Lower leg skin (tissue), 4 donors: Measurements from ENCODE around the gene DDX42. TPM values are rescaled to one million over a fixed set of nuclear protein-coding genes. Genes with fewer than 3 reads are reported as not detected.
A peak's percentile ranks its signal among the peaks of the same experiment; 100 is the strongest.

Source experiments
- DNase-seq, 2 donors: peaks; one replicate each; pipeline ENCODE4 v3.0.0-alpha.2; 2019; ENCODE audit warnings: low spot score in 2 of 2
- H3K4me3 ChIP-seq: fragments of 200-600 bp; sonication (generic); 2 replicates; pipeline ENCODE4 v1.5.1; 2017; ENCODE audit warnings: mild to moderate bottlenecking, low read depth; ENCODE audit not compliant: poor library complexity, severe bottlenecking
- CTCF ChIP-seq, 3 donors: fragments of 450-650 bp; IDR thresholded peaks; one replicate each; pipeline ENCODE4 v1.5.1; 2016; ENCODE audit warnings: antibody characterized with exemption in 3 of 3, mild to moderate bottlenecking in 3 of 3, moderate library complexity in 2 of 3
- POLR2A ChIP-seq, 2 donors: fragments of 450-650 bp; IDR thresholded peaks; one replicate each; pipeline ENCODE4 v1.6.1; 2016 to 2017; ENCODE audit warnings: antibody characterized with exemption in 2 of 2, mild to moderate bottlenecking in 1 of 2, moderate library complexity in 1 of 2
- WGBS, 2 donors: methylation state at CpG; one replicate each; pipeline ENCODE4 v1.1.5; 2018; 5-methylcytosine and 5-hydroxymethylcytosine counted together
- intact Hi-C: fragments of 100-400 bp; cut with DNase I; formaldehyde crosslinking; loops from one replicate; pipeline ENCODE4 v1.15.0; 2023; ENCODE audit warnings: low total_unique reads
- total RNA-seq, 4 donors: library from RNA; depleted of rRNA; stranded (reverse); fragments of >200 nt; gene quantifications; one replicate each; pipeline ENCODE4 v1.1.0, GENCODE V29; 2016

Gene DDX42
- total RNA-seq, 4 donors from 2014 or later = 59.1 to 87.4 (median 64.0) TPM

- TF ChIP-seq POLR2A (IDR thresholded peaks at IDR 0.05) = no peak
- no peak for TF ChIP-seq CTCF (IDR thresholded peaks at IDR 0.05)
- 90 to 91% methylated on average over 7 of the region's 7 CpGs for WGBS, 2 donors
- no peak overlapping the region for H3K4me3 ChIP-seq
- no peak for DNase-seq
- intact Hi-C loops = no loop called here
Measured at GRCh38 chr17:63768433-63768832, 5.5 kb upstream of the DDX42 start.

GRCh38 chr17:63772801-63773271 is 1.1 kb upstream of the DDX42 start:
- DNase-seq = no peak
- intact Hi-C loops = no loop called here
- peak overlapping the region; percentile 74 for H3K4me3 ChIP-seq
- WGBS, 2 donors = 3 to 5% methylated on average over 7 of the region's 7 CpGs
- TF ChIP-seq CTCF (IDR thresholded peaks at IDR 0.05) (no peak), POLR2A (IDR thresholded peaks at IDR 0.05) (no peak)

GRCh38 chr17:63773272-63774140 is 464 bp upstream of the DDX42 start, which contains the start of gene CCDC47:
TSS of gene CCDC47 (minus strand) at chr17:63773597. CDS start at chr17:63766175, 7,422 bp downstream.
- WGBS, 2 donors = 0 to 1% methylated on average over 62 to 66 of the region's 74 CpGs
- DNase-seq = peak; percentile 99 to 100
- peak within 1 kb of the TSS; percentile 86 for H3K4me3 ChIP-seq
- TF ChIP-seq POLR2A (IDR thresholded peaks at IDR 0.05) = peak in 1 of 2 donors; percentile 83
- no peak for TF ChIP-seq CTCF (IDR thresholded peaks at IDR 0.05)
- intact Hi-C loops = no loop called here

- intact Hi-C loops = no loop called here
- TF ChIP-seq CTCF (IDR thresholded peaks at IDR 0.05) = no peak
- no peak for TF ChIP-seq POLR2A (IDR thresholded peaks at IDR 0.05)
- peak overlapping the region; percentile 86 for H3K4me3 ChIP-seq
- no peak for DNase-seq
- 0 to 2% methylated on average over 4 of the region's 4 CpGs for WGBS, 2 donors
Measured at GRCh38 chr17:63774969-63775265, 947 bp downstream of the DDX42 start.

GRCh38 chr17:63775420-63775819 is 1.4 kb downstream of the DDX42 start:
- WGBS, 2 donors = 23 to 30% methylated on average over 8 of the region's 8 CpGs
- intact Hi-C loops = no loop called here
- no peak for TF ChIP-seq CTCF (IDR thresholded peaks at IDR 0.05)
- TF ChIP-seq POLR2A (IDR thresholded peaks at IDR 0.05) = no peak
- no peak for DNase-seq
- no peak overlapping the region for H3K4me3 ChIP-seq
